ENCODE results near the gene MDFIC.

- TF ChIP-seq, protein P1, sequence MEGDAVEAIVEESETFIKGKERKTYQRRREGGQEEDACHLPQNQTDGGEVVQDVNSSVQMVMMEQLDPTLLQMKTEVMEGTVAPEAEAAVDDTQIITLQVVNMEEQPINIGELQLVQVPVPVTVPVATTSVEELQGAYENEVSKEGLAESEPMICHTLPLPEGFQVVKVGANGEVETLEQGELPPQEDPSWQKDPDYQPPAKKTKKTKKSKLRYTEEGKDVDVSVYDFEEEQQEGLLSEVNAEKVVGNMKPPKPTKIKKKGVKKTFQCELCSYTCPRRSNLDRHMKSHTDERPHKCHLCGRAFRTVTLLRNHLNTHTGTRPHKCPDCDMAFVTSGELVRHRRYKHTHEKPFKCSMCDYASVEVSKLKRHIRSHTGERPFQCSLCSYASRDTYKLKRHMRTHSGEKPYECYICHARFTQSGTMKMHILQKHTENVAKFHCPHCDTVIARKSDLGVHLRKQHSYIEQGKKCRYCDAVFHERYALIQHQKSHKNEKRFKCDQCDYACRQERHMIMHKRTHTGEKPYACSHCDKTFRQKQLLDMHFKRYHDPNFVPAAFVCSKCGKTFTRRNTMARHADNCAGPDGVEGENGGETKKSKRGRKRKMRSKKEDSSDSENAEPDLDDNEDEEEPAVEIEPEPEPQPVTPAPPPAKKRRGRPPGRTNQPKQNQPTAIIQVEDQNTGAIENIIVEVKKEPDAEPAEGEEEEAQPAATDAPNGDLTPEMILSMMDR (IDR thresholded peaks at IDR 0.05; ENCODE audit: poor library complexity): no peak
- no peak for TF ChIP-seq EZH2 (IDR thresholded peaks at IDR 0.05; ENCODE audit: borderline replicate concordance)
Measured at GRCh38 chr7:115037128-115037802, 115.4 kb downstream of the MDFIC start.

Data from hepatocyte (in vitro differentiated cells).